GM23338 (cell line): ENCODE measurements around the gene MYH6. TPM values are rescaled to one million over a fixed set of nuclear protein-coding genes. Genes with fewer than 3 reads are reported as not detected.

Source experiments
- ATAC-seq: fragments of 200-7000 bp; cut with Tn5 transposase; 3 replicates; pipeline ENCODE4 v1.9.1; 2020
- DNase-seq: peaks from one replicate; pipeline ENCODE4 v3.0.0-alpha.2; 2015; ENCODE audit warnings: low spot score
- H2AFZ ChIP-seq: fragments of 200-600 bp; sonication (generic); 2 replicates; pipeline ENCODE4 v1.8.0; 2016; ENCODE audit warnings: antibody characterized with exemption, mild to moderate bottlenecking, moderate library complexity
- H3F3A ChIP-seq: fragments of 200-600 bp; sonication (generic); replicated peaks from 2 replicates; pipeline ENCODE4 v1.8.0; 2017; ENCODE audit warnings: antibody characterized with exemption, mixed run types, low read depth
- H3K27ac ChIP-seq: fragments of 200-600 bp; sonication (generic); 2 replicates; pipeline ENCODE4 v1.6.1; 2016; ENCODE audit warnings: low read depth
- H3K27me3 ChIP-seq: fragments of 200-600 bp; sonication (generic); 2 replicates; pipeline ENCODE4 v1.8.0; 2016; ENCODE audit warnings: mild to moderate bottlenecking, mixed run types, moderate library complexity; ENCODE audit not compliant: insufficient read depth
- H3K36me3 ChIP-seq: fragments of 200-600 bp; sonication (generic); 2 replicates; pipeline ENCODE4 v1.8.0; 2016; ENCODE audit warnings: mild to moderate bottlenecking; ENCODE audit not compliant: insufficient read depth
- H3K4me1 ChIP-seq: fragments of 200-600 bp; sonication (generic); 2 replicates; pipeline ENCODE4 v1.8.0; 2016; ENCODE audit warnings: mild to moderate bottlenecking, moderate library complexity; ENCODE audit not compliant: insufficient read depth
- H3K4me2 ChIP-seq: fragments of 200-600 bp; sonication (generic); 2 replicates; pipeline ENCODE4 v1.7.1; 2017; ENCODE audit warnings: mixed run types
- H3K4me3 ChIP-seq: fragments of 200-600 bp; sonication (generic); 2 replicates; pipeline ENCODE4 v1.6.1; 2016; ENCODE audit warnings: mixed run types
- H3K79me2 ChIP-seq: fragments of 200-600 bp; sonication (generic); replicated peaks from 2 replicates; pipeline ENCODE4 v1.8.0; 2017; ENCODE audit warnings: mild to moderate bottlenecking; ENCODE audit not compliant: insufficient read depth
- H3K9me2 ChIP-seq: fragments of 200-600 bp; sonication (generic); 2 replicates; pipeline ENCODE4 v1.8.0; 2017; ENCODE audit not compliant: insufficient read depth
- H4K20me1 ChIP-seq: fragments of 200-600 bp; sonication (generic); replicated peaks from 2 replicates; pipeline ENCODE4 v1.8.0; 2017; ENCODE audit warnings: mild to moderate bottlenecking; ENCODE audit not compliant: insufficient read depth
- H3K27ac Mint-ChIP-seq: 2 replicates; pipeline ENCODE4 v1.8.0; 2020; ENCODE audit warnings: inconsistent platforms, mild to moderate bottlenecking, moderate library complexity, mixed read lengths
- H3K27me3 Mint-ChIP-seq: 3 replicates; pipeline ENCODE4 v1.8.0; 2022; ENCODE audit warnings: low read depth, mild to moderate bottlenecking, moderate library complexity, mixed read lengths, inconsistent platforms; ENCODE audit not compliant: insufficient read depth, poor library complexity
- H3K36me3 Mint-ChIP-seq: 3 replicates; pipeline ENCODE4 v1.8.0; 2021; ENCODE audit warnings: low read depth, mild to moderate bottlenecking, inconsistent platforms, moderate library complexity, mixed read lengths
- H3K4me1 Mint-ChIP-seq: 3 replicates; pipeline ENCODE4 v1.8.0; 2020; ENCODE audit warnings: mild to moderate bottlenecking, inconsistent platforms, mixed read lengths
- H3K4me3 Mint-ChIP-seq: 3 replicates; pipeline ENCODE4 v1.8.0; 2021; ENCODE audit warnings: moderate library complexity, mild to moderate bottlenecking, inconsistent platforms, mixed read lengths
- H3K9me3 Mint-ChIP-seq: 3 replicates; pipeline ENCODE4 v1.8.0; 2020; ENCODE audit warnings: moderate library complexity, mild to moderate bottlenecking, inconsistent platforms, mixed read lengths
- CTCF ChIP-seq, 2 experiments: fragments of 200-600 bp in 1 of 2; sonication (generic) in 1 of 2; conservative IDR thresholded peaks; 2 replicates each; pipeline versions ENCODE4 v1.5.1 to v1.6.1; 2016 to 2017; ENCODE audit warnings: antibody characterized with exemption in 2 of 2, low read depth in 2 of 2, mild to moderate bottlenecking in 2 of 2, moderate library complexity in 1 of 2
- NANOG ChIP-seq: IDR thresholded peaks from 2 replicates; pipeline ENCODE4 v1.6.1; 2016; ENCODE audit warnings: antibody characterized with exemption, borderline replicate concordance
- STAT1 ChIP-seq: IDR thresholded peaks from one replicate; pipeline ENCODE4 v1.6.1; 2016; ENCODE audit warnings: antibody characterized with exemption; ENCODE audit not compliant: unreplicated experiment
- ZNF331 ChIP-seq: fragments of 250-450 bp; sonication (Bioruptor Pico); IDR thresholded peaks from 2 replicates; pipeline ENCODE4 v1.5.0; 2020; ENCODE audit warnings: low read depth, mild to moderate bottlenecking, moderate library complexity
- polyA plus RNA-seq: library from polyadenylated mRNA; unstranded; fragments of >200 nt; fragmentation: Nextera tagmentation; extraction: Ambion mirVana; gene quantifications from 2 replicates; pipeline ENCODE4 v1.2.1, GENCODE V29; 2016
- total RNA-seq: library from RNA; depleted of rRNA; stranded (reverse); fragments of >200 nt; shearing (Covaris generic); gene quantifications from 2 replicates; pipeline ENCODE4 v1.2.3, GENCODE V29; 2014
- TF ChIP-seq, protein P1 (sequence below): IDR thresholded peaks from 2 replicates; pipeline ENCODE4 v1.6.1; 2016; ENCODE audit warnings: antibody characterized with exemption

Gene MYH6
- total and polyA plus RNA-seq, 2 experiments from 2014 or later, result 0.03 to 0.10 TPM

GRCh38 chr14:23361320-23361719, 46.8 kb downstream of the MYH6 start:
- peaks cover 33% of the 10 kb centered on the region for H3K4me1 Mint-ChIP-seq
- Histone ChIP-seq H3K4me2 (no peak overlapping the region), H3K36me3 (no peaks in the 10 kb centered on the region), H2AFZ (no peak overlapping the region), H3K9me2 (no peaks in the 10 kb centered on the region), H3K4me1 (peaks cover 22% of the 10 kb centered on the region), H4K20me1 (peaks cover 3% of the 10 kb centered on the region; the same call in 1 of the 2 replicates), H3K27me3 (peaks cover 16% of the 10 kb centered on the region), H3F3A (peaks cover 9% of the 10 kb centered on the region; the same call in 1 of the 2 replicates), H3K27ac (0 out of 2 replicates have a peak overlapping the region, but pooled peaks have one; percentile 12), H3K79me2 (peaks cover 6% of the 10 kb centered on the region; the same call in 1 of the 2 replicates), H3K4me3 (no peak overlapping the region)
- H3K27ac Mint-ChIP-seq, result no peak overlapping the region
- H3K4me3 Mint-ChIP-seq, result no peak overlapping the region; the same call in 2 of the 3 replicates
- peaks cover 21% of the 10 kb centered on the region for H3K27me3 Mint-ChIP-seq
- TF ChIP-seq, protein P1, sequence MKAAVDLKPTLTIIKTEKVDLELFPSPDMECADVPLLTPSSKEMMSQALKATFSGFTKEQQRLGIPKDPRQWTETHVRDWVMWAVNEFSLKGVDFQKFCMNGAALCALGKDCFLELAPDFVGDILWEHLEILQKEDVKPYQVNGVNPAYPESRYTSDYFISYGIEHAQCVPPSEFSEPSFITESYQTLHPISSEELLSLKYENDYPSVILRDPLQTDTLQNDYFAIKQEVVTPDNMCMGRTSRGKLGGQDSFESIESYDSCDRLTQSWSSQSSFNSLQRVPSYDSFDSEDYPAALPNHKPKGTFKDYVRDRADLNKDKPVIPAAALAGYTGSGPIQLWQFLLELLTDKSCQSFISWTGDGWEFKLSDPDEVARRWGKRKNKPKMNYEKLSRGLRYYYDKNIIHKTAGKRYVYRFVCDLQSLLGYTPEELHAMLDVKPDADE, result no peak
- TF ChIP-seq STAT1, result no peak
- TF ChIP-seq NANOG, result no peak
- TF ChIP-seq CTCF (conservative IDR thresholded peaks at IDR 0.05; ENCODE audit: low read depth in 2 of 2), result no peak
- no peak for TF ChIP-seq ZNF331 (CRISPR knock-in tag)
- peaks cover 30% of the 10 kb centered on the region for H3K36me3 Mint-ChIP-seq
- DNase-seq, result no peak
- no peak for ATAC-seq
- no peaks in the 10 kb centered on the region; the same call in 2 of the 3 replicates for H3K9me3 Mint-ChIP-seq

- ATAC-seq, result peak; percentile 25
Measured at GRCh38 chr14:23360496-23360895, 47.6 kb downstream of the MYH6 start.

More at GRCh38 chr14:23360496-23360895, 47.6 kb downstream of the MYH6 start:
- peak; percentile 74 for DNase-seq
- peak; percentile 42 to 78 for TF ChIP-seq CTCF (conservative IDR thresholded peaks at IDR 0.05; ENCODE audit: low read depth in 2 of 2)
- no peak for TF ChIP-seq STAT1
- Histone ChIP-seq H3K79me2 (peaks cover 6% of the 10 kb centered on the region; the same call in 1 of the 2 replicates), H3K4me3 (no peak overlapping the region), H3F3A (peaks cover 9% of the 10 kb centered on the region; the same call in 1 of the 2 replicates), H3K36me3 (no peaks in the 10 kb centered on the region), H3K4me2 (no peak overlapping the region), H3K9me2 (no peaks in the 10 kb centered on the region), H3K27ac (0 out of 2 replicates have a peak overlapping the region, but pooled peaks have one; percentile 12), H4K20me1 (peaks cover 3% of the 10 kb centered on the region; the same call in 1 of the 2 replicates), H2AFZ (no peak overlapping the region), H3K4me1 (peaks cover 22% of the 10 kb centered on the region), H3K27me3 (peaks cover 20% of the 10 kb centered on the region)
- Mint-ChIP-seq H3K27me3 (peaks cover 21% of the 10 kb centered on the region), H3K36me3 (peaks cover 33% of the 10 kb centered on the region), H3K4me1 (peaks cover 33% of the 10 kb centered on the region), H3K4me3 (no peak overlapping the region), H3K9me3 (no peaks in the 10 kb centered on the region; the same call in 2 of the 3 replicates), H3K27ac (no peak overlapping the region)
